HAP-1 (cell line): Measurements from ENCODE around the gene SEMA7A.

Experiments
- DNase-seq, 2 experiments: peaks; one replicate each; pipeline ENCODE4 v3.0.0-alpha.2; 2016 to 2020; ENCODE audit warnings: low spot score in 2 of 2
- H3K27me3 ChIP-seq: fragments of 250-450 bp; sonication (Bioruptor Pico); 2 replicates; pipeline ENCODE4 v1.5.1; 2020; ENCODE audit warnings: low read depth, mild to moderate bottlenecking, moderate library complexity
- H3K36me3 ChIP-seq: fragments of 250-450 bp; sonication (Bioruptor Pico); replicated peaks from 2 replicates; pipeline ENCODE4 v1.5.1; 2020; ENCODE audit warnings: mild to moderate bottlenecking
- H3K4me1 ChIP-seq: fragments of 250-450 bp; sonication (Bioruptor Pico); 2 replicates; pipeline ENCODE4 v1.5.1; 2020; ENCODE audit warnings: mild to moderate bottlenecking
- H3K4me3 ChIP-seq: fragments of 250-450 bp; sonication (Bioruptor Pico); 2 replicates; pipeline ENCODE4 v1.5.1; 2020; ENCODE audit warnings: mild to moderate bottlenecking, moderate library complexity
- H3K9me3 ChIP-seq: fragments of 250-450 bp; sonication (Bioruptor Pico); 2 replicates; pipeline ENCODE4 v1.5.1; 2020; ENCODE audit warnings: mild to moderate bottlenecking, moderate library complexity
- in situ Hi-C: fragments of 300-500 bp; cut with MboI; formaldehyde crosslinking; loops from 3 replicates; pipeline ENCODE4 v1.14.3; 2020; ENCODE audit warnings: low sequenced_read_pairs, inconsistent platforms, mixed read lengths

The SEMA7A gene

GRCh38 chr15:74402873-74403587 is 30.7 kb downstream of the SEMA7A start:
- Histone ChIP-seq H3K27me3 (peaks cover 56% of the 10 kb centered on the region), H3K36me3 (no peaks in the 10 kb centered on the region), H3K4me3 (no peak overlapping the region), H3K4me1 (no peaks in the 10 kb centered on the region), H3K9me3 (no peaks in the 10 kb centered on the region)
- in situ Hi-C loops: no loop called here
- no peak for DNase-seq

- H3K4me1 ChIP-seq: no peaks in the 10 kb centered on the region
Measured at GRCh38 chr15:74402337-74402841, 31.4 kb downstream of the SEMA7A start.

GRCh38 chr15:74400915-74401757 is 32.6 kb downstream of the SEMA7A start:
- no peak for DNase-seq
- in situ Hi-C loops: no loop called here
- Histone ChIP-seq H3K9me3 (no peaks in the 10 kb centered on the region), H3K36me3 (no peaks in the 10 kb centered on the region), H3K4me1 (no peaks in the 10 kb centered on the region), H3K4me3 (no peak overlapping the region), H3K27me3 (peaks cover 47% of the 10 kb centered on the region)

More at GRCh38 chr15:74402337-74402841, 31.4 kb downstream of the SEMA7A start:
- in situ Hi-C loops: no loop called here
- Histone ChIP-seq H3K36me3 (no peaks in the 10 kb centered on the region), H3K27me3 (peaks cover 56% of the 10 kb centered on the region), H3K4me3 (no peak overlapping the region), H3K9me3 (no peaks in the 10 kb centered on the region)
- DNase-seq: no peak

- H3K36me3 ChIP-seq: no peaks in the 10 kb centered on the region
- no peak overlapping the region for H3K4me3 ChIP-seq
- DNase-seq: no peak
- H3K9me3 ChIP-seq: no peaks in the 10 kb centered on the region
- H3K27me3 ChIP-seq: peaks cover 39% of the 10 kb centered on the region
- no peaks in the 10 kb centered on the region for H3K4me1 ChIP-seq
- in situ Hi-C loops: no loop called here
Measured at GRCh38 chr15:74400313-74400860, 33.4 kb downstream of the SEMA7A start.

- H3K4me3 ChIP-seq: no peak overlapping the region
- H3K4me1 ChIP-seq: no peaks in the 10 kb centered on the region
- no peaks in the 10 kb centered on the region for H3K36me3 ChIP-seq
- peaks cover 35% of the 10 kb centered on the region for H3K27me3 ChIP-seq
- H3K9me3 ChIP-seq: no peaks in the 10 kb centered on the region
- in situ Hi-C loops: no loop called here
- DNase-seq: no peak
Measured at GRCh38 chr15:74399511-74400312, 34.0 kb downstream of the SEMA7A start.

GRCh38 chr15:74399100-74399499 is 34.7 kb downstream of the SEMA7A start:
- in situ Hi-C loops: no loop called here
- Histone ChIP-seq H3K4me1 (no peaks in the 10 kb centered on the region), H3K36me3 (no peaks in the 10 kb centered on the region), H3K4me3 (no peak overlapping the region), H3K27me3 (peaks cover 33% of the 10 kb centered on the region), H3K9me3 (no peaks in the 10 kb centered on the region)
- no peak for DNase-seq

GRCh38 chr15:74398183-74398582 is 35.6 kb downstream of the SEMA7A start:
- Histone ChIP-seq H3K4me3 (no peak overlapping the region), H3K27me3 (peaks cover 28% of the 10 kb centered on the region), H3K4me1 (no peaks in the 10 kb centered on the region), H3K9me3 (no peaks in the 10 kb centered on the region), H3K36me3 (no peaks in the 10 kb centered on the region)
- no peak for DNase-seq
- in situ Hi-C loops: no loop called here

- no peak for DNase-seq
- in situ Hi-C loops: no loop called here
- no peaks in the 10 kb centered on the region for H3K9me3 ChIP-seq
- no peaks in the 10 kb centered on the region for H3K4me1 ChIP-seq
- H3K36me3 ChIP-seq: no peaks in the 10 kb centered on the region
- no peak overlapping the region for H3K4me3 ChIP-seq
- H3K27me3 ChIP-seq: peaks cover 20% of the 10 kb centered on the region
Measured at GRCh38 chr15:74397239-74398068, 36.3 kb downstream of the SEMA7A start.

- no peak for DNase-seq
- in situ Hi-C loops: no loop called here
- H3K4me3 ChIP-seq: no peak overlapping the region
- H3K36me3 ChIP-seq: no peaks in the 10 kb centered on the region
- H3K9me3 ChIP-seq: no peaks in the 10 kb centered on the region
- peaks cover 12% of the 10 kb centered on the region for H3K27me3 ChIP-seq
- no peaks in the 10 kb centered on the region for H3K4me1 ChIP-seq
Measured at GRCh38 chr15:74396445-74397238, 37.1 kb downstream of the SEMA7A start.

GRCh38 chr15:74396146-74396438 is 37.7 kb downstream of the SEMA7A start:
- no peaks in the 10 kb centered on the region for H3K36me3 ChIP-seq
- H3K9me3 ChIP-seq: no peaks in the 10 kb centered on the region
- peaks cover 8% of the 10 kb centered on the region for H3K27me3 ChIP-seq
- no peak overlapping the region for H3K4me3 ChIP-seq
- no peak for DNase-seq
- in situ Hi-C loops: no loop called here
- no peaks in the 10 kb centered on the region for H3K4me1 ChIP-seq

GRCh38 chr15:74395319-74396145 is 38.2 kb downstream of the SEMA7A start:
- DNase-seq: no peak
- Histone ChIP-seq H3K27me3 (peaks cover 4% of the 10 kb centered on the region), H3K4me1 (no peaks in the 10 kb centered on the region), H3K4me3 (no peak overlapping the region), H3K36me3 (no peaks in the 10 kb centered on the region), H3K9me3 (no peaks in the 10 kb centered on the region)
- in situ Hi-C loops: no loop called here
